GM12878 (cell line): ENCODE data around the gene CA9. TPM values are rescaled to one million over a fixed set of nuclear protein-coding genes. Genes with fewer than 3 reads are reported as not detected.
A peak's percentile ranks its signal among the peaks of the same experiment; 100 is the strongest.

Source experiments
- ATAC-seq: fragments of 200-7000 bp; cut with Tn5 transposase; 3 replicates; pipeline ENCODE4 v1.9.1; 2020; ENCODE audit warnings: mild to moderate bottlenecking, moderate library complexity
- BruUV-seq: library from RNA; stranded (reverse); fragments of 400-500 nt; replicated peaks from 2 replicates; lab custom pipeline; 2021; lab: Mats Ljungman, UMichigan
- CTCF ChIA-PET: fragments of 300-600 bp; sonication (Branson Sonifier 250); formaldehyde crosslinking; extraction: SDS; loops from one replicate; lab custom pipeline; 2021; ENCODE audit warnings: inconsistent platforms; lab: Yijun Ruan, JAX
- POLR2A ChIA-PET: fragments of 350-600 bp; formaldehyde crosslinking; extraction: SDS; loops from one replicate; lab custom pipeline; 2021; ENCODE audit warnings: inconsistent platforms; lab: Charles Lee
- RAD21 ChIA-PET: fragments of 300-600 bp; sonication (Branson Sonifier 250); formaldehyde crosslinking; loops from one replicate; lab custom pipeline; 2023; ENCODE audit warnings: antibody characterized with exemption; ENCODE audit not compliant: unreplicated experiment; lab: Charles Lee
- SMC1A ChIA-PET: fragments of 300-600 bp; sonication (Branson Sonifier 250); formaldehyde crosslinking; loops from one replicate; lab custom pipeline; 2023; ENCODE audit not compliant: unreplicated experiment, uncharacterized antibody; lab: Charles Lee
- DNase-seq: peaks from one replicate; pipeline ENCODE4 v3.0.0-alpha.2; 2011; ENCODE audit warnings: low read depth, low spot score
- FAIRE-seq: peaks from 3 replicates; lab custom pipeline; 2011; peaks lifted over from hg19 to GRCh38; lab: Jason Lieb, UNC
- H2AFZ ChIP-seq: 2 replicates; pipeline ENCODE4 v1.6.0; 2011; ENCODE audit warnings: low read depth, low read length, control low read depth; ENCODE audit not compliant: control insufficient read depth
- H3K27ac ChIP-seq: 2 replicates; pipeline ENCODE4 v1.5.1; 2011; ENCODE audit warnings: control low read depth; ENCODE audit not compliant: control insufficient read depth, insufficient read depth
- H3K27me3 ChIP-seq, 2 experiments: replicated peaks in 1 of 2; 2 replicates each; pipeline versions ENCODE4 v1.6.0 to v1.6.1; 2011; ENCODE audit warnings: low read length in 1 of 2; ENCODE audit not compliant: control insufficient read depth in 2 of 2, insufficient read depth in 2 of 2
- H3K36me3 ChIP-seq, 2 experiments: 2 replicates each; pipeline ENCODE4 v1.5.1; 2011; ENCODE audit warnings: low read length in 1 of 2; ENCODE audit not compliant: control insufficient read depth in 2 of 2, insufficient read depth in 2 of 2
- H3K4me1 ChIP-seq: 2 replicates; pipeline ENCODE4 v1.6.1; 2011; ENCODE audit warnings: mild to moderate bottlenecking, low read length, moderate library complexity, mixed read lengths; ENCODE audit not compliant: control insufficient read depth, insufficient read depth
- H3K4me2 ChIP-seq: 2 replicates; pipeline ENCODE4 v1.6.0; 2011; ENCODE audit warnings: control low read depth; ENCODE audit not compliant: control insufficient read depth, insufficient read depth
- H3K4me3 ChIP-seq: fragments of 200-600 bp; sonication (generic); 2 replicates; pipeline ENCODE4 v1.5.1; 2016
- H3K79me2 ChIP-seq: 2 replicates; pipeline ENCODE4 v1.6.0; 2011; ENCODE audit warnings: low read length; ENCODE audit not compliant: control insufficient read depth, insufficient read depth
- H3K9ac ChIP-seq: 2 replicates; pipeline ENCODE4 v1.8.0; 2011; ENCODE audit warnings: low read length, control low read depth, mixed read lengths; ENCODE audit not compliant: control insufficient read depth, insufficient read depth
- H3K9me3 ChIP-seq: replicated peaks from 3 replicates; pipeline ENCODE4 v1.5.1; 2011; ENCODE audit warnings: mild to moderate bottlenecking, low read length; ENCODE audit not compliant: control insufficient read depth, insufficient read depth
- H4K20me1 ChIP-seq: 2 replicates; pipeline ENCODE4 v1.6.0; 2011; ENCODE audit not compliant: control insufficient read depth, insufficient read depth
- CBX3 ChIP-seq: fragments of 200-600 bp; sonication (generic); IDR thresholded peaks from 2 replicates; pipeline ENCODE4 v1.6.1; 2016; ENCODE audit warnings: low read depth, borderline replicate concordance
- POLR2A ChIP-seq: IDR thresholded peaks from 2 replicates; pipeline ENCODE4 v1.6.1; 2011; ENCODE audit warnings: low read depth, mild to moderate bottlenecking, low read length
- TAF1 ChIP-seq: IDR thresholded peaks from 2 replicates; pipeline ENCODE4 v1.6.1; 2011; ENCODE audit warnings: mild to moderate bottlenecking, low read depth, low read length, borderline replicate concordance
- whole genome bisulfite sequencing: methylation state at CpG from one replicate; pipeline ENCODE4 v1.1.6; 2016; ENCODE audit warnings: low lambda C conversion rate; ENCODE audit not compliant: insufficient replicate concordance, insufficient coverage; ENCODE audit errors: missing lambda C conversion rate; 5-methylcytosine and 5-hydroxymethylcytosine counted together
- in situ Hi-C: fragments of 300-500 bp; cut with MboI; formaldehyde crosslinking; loops from 9 replicates; pipeline ENCODE4 v1.14.3; 2018; ENCODE audit warnings: mixed read lengths
- intact Hi-C: fragments of 100-400 bp; cut with micrococcal nuclease; formaldehyde crosslinking; loops from one replicate; pipeline ENCODE4 v1.14.2; 2022; ENCODE audit not compliant: unreplicated experiment
- polyA plus RNA-seq, 11 experiments: library from polyadenylated mRNA; depleted of rRNA in 4 of 11; unstranded in 6 of 11; stranded (reverse) in 5 of 11; fragments of >200 nt; fragmentation: Nextera tagmentation in 4 of 11; fragmentation: Illumina TruSeq in 1 of 11; extraction: Ambion mirVana in 4 of 11; extraction: Trizol in 1 of 11; gene quantifications; 1 replicate in 1 of 11; 2 replicates in 10 of 11; pipeline versions ENCODE4 v1.2.1 to v1.2.3, GENCODE V29; 2011 to 2016; ENCODE audit warnings: inconsistent platforms in 2 of 11, missing spikeins in 2 of 11, low read depth in 1 of 11
- total RNA-seq, 4 experiments: library from RNA; depleted of rRNA in 3 of 4; stranded (reverse); fragments of >200 nt in 3 of 4; fragmentation: Illumina TruSeq in 1 of 4; extraction: Trizol in 1 of 4; gene quantifications; 2 replicates each; pipeline versions ENCODE4 v1.2.1 to v1.2.3, GENCODE V29; 2013 to 2021

CA9 gene
- total and polyA plus RNA-seq, 10 of the 15 experiments (the other 5 are each of a cell fraction or from before 2014, with no cell fraction given), result 0.53 to 6.6 (median 1.2) TPM

GRCh38 chr9:35661756-35662350 is 11.9 kb upstream of the CA9 start:
- DNase-seq (no peak), FAIRE-seq (no peak), ATAC-seq (no peak)
- Histone ChIP-seq H3K4me3 (0 out of 2 replicates have a peak overlapping the region, but pooled peaks have one; percentile 18), H2AFZ (no peak overlapping the region), H3K27me3 (no peaks in the 10 kb centered on the region), H3K4me2 (peak overlapping the region; percentile 55), H3K4me1 (peaks cover 43% of the 10 kb centered on the region), H3K9me3 (no peaks in the 10 kb centered on the region), H3K79me2 (peaks cover 43% of the 10 kb centered on the region), H4K20me1 (no peaks in the 10 kb centered on the region), H3K36me3 (peaks cover 6 to 9% of the 10 kb centered on the region in 2 experiments; a peak in 3 of 4 replicates), H3K27ac (peak overlapping the region; percentile 45), H3K9ac (peak overlapping the region; percentile 9; the same call in 1 of the 2 replicates)
- RAD21 ChIA-PET, result interaction anchor here (0.5 to 9.7 kb wide), 10 partner anchors 14 to 165 kb away, joined by 3 to 95 read pairs (median 7); partner anchors contain the start of genes CREB3, GBA2, RGP1 and SIT1
- in situ Hi-C loops (no loop called here), intact Hi-C loops (no loop called here)
- SMC1A ChIA-PET, result interaction anchor here (0.6 to 12.5 kb wide), 15 partner anchors 8 to 220 kb away, joined by 3 to 145 read pairs (median 3); partner anchors contain the start of genes CREB3, SIT1 and TLN1
- CTCF ChIA-PET, result interaction anchor here (0.6 to 13.5 kb wide), 23 partner anchors 9 to 164 kb away, joined by 3 to 227 read pairs (median 7); partner anchors contain the start of genes CA9, CREB3, HINT2 and SIT1
- TF ChIP-seq CBX3, result no peak
- TF ChIP-seq POLR2A, result peak; percentile 1; the same call in 1 of the 2 replicates
- no TSS peak for BruUV-seq
- POLR2A ChIA-PET, result interaction anchor here (0.7 to 10.9 kb wide), 12 partner anchors 11 to 150 kb away, joined by 3 to 163 read pairs (median 4); partner anchors contain the start of genes CA9, CREB3, SIT1 and SPAG8
- 53% methylated on average over 3 of the region's 3 CpGs for WGBS

DNA sequence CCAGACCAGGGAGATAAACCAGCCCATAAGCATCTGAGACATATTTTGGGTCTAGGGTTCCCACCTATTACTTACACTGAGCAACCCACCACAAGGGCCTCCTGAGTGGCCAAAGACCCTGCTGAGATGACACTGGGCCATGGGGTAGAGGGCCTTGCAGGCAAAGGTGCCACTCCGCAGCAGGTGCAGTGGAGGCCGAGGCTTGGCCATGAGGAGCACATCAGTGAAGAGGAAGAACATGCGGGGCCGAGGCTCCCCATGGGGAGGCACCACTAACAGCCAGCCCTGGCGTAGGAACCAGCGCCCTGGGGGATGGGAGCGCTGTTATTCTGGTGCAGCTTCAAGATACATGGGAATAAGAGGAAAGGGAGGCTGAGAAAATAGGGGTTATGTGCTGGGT is 11.3 kb upstream of the CA9 start:
- 90% methylated on average over 7 of the region's 7 CpGs for WGBS
- POLR2A ChIA-PET, result interaction anchor here (0.7 to 10.9 kb wide), 5 partner anchors 14 to 67 kb away, joined by 3 to 163 read pairs (median 9); partner anchors contain the start of genes CREB3, SIT1, TESK1 and TLN1
- intact Hi-C loops, result no loop called here
- TF ChIP-seq TAF1 (no peak), POLR2A (0 out of 2 replicates have a peak, but pooled peaks have one; percentile 8)
- TF ChIP-seq, all 136 proteins: peak for 1
- Histone ChIP-seq H4K20me1 (no peaks in the 10 kb centered on the region), H2AFZ (no peak overlapping the region), H3K27ac (peak overlapping the region; percentile 45; the same call in 1 of the 2 replicates), H3K4me3 (no peak overlapping the region), H3K4me1 (peaks cover 40% of the 10 kb centered on the region), H3K9ac (peak overlapping the region; percentile 9; the same call in 1 of the 2 replicates), H3K9me3 (no peaks in the 10 kb centered on the region), H3K79me2 (peaks cover 43% of the 10 kb centered on the region), H3K36me3 (peaks cover 6 to 9% of the 10 kb centered on the region in 2 experiments; a peak in 3 of 4 replicates), H3K4me2 (peak overlapping the region; percentile 82), H3K27me3 (no peaks in the 10 kb centered on the region)
- ChIA-PET RAD21 (interaction anchor here (0.6 to 9.7 kb wide), 8 partner anchors 15 to 164 kb away, joined by 3 to 95 read pairs (median 10); partner anchors contain the start of genes CREB3, SIT1 and TLN1), CTCF (interaction anchor here (0.6 to 13.5 kb wide), 13 partner anchors 9 to 163 kb away, joined by 3 to 227 read pairs (median 14); partner anchors contain the start of genes CA9, CREB3, SIT1 and TLN1), SMC1A (interaction anchor here (0.6 to 12.5 kb wide), 5 partner anchors 9 to 67 kb away, joined by 4 to 145 read pairs (median 65); partner anchors contain the start of genes CREB3, SIT1 and TLN1)
- no peak for DNase-seq
- in situ Hi-C loops, result no loop called here
- no peak for ATAC-seq
- no TSS peak for BruUV-seq
- no peak for FAIRE-seq
